ENCODE measurements around the gene MRC2.

The MRC2 gene

DNA sequence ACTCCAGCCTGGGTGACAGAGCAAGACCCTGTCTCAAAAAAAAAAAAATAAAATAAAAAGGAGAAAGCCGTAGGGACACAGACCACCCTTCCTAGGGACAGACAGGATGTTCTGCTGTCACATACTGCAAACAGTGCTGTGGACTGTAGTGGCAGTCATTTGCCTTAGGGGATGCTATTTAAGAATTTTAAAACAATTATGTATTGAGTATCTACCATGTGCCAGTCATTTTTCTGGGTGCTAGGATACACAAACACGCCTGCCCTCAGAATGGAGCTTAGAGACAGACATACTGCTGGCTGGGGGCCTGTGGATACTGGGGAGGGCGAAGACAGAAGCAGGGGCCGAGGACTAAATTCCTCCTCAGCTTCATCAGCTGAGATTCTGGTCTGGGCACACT, 45.5 kb downstream of the MRC2 start:
- no peak for DNase-seq (ENCODE audit: low spot score)
- TF ChIP-seq, protein P1, sequence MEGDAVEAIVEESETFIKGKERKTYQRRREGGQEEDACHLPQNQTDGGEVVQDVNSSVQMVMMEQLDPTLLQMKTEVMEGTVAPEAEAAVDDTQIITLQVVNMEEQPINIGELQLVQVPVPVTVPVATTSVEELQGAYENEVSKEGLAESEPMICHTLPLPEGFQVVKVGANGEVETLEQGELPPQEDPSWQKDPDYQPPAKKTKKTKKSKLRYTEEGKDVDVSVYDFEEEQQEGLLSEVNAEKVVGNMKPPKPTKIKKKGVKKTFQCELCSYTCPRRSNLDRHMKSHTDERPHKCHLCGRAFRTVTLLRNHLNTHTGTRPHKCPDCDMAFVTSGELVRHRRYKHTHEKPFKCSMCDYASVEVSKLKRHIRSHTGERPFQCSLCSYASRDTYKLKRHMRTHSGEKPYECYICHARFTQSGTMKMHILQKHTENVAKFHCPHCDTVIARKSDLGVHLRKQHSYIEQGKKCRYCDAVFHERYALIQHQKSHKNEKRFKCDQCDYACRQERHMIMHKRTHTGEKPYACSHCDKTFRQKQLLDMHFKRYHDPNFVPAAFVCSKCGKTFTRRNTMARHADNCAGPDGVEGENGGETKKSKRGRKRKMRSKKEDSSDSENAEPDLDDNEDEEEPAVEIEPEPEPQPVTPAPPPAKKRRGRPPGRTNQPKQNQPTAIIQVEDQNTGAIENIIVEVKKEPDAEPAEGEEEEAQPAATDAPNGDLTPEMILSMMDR (IDR thresholded peaks at IDR 0.05; ENCODE audit: extremely low read depth, missing control alignments), result no peak

DNA sequence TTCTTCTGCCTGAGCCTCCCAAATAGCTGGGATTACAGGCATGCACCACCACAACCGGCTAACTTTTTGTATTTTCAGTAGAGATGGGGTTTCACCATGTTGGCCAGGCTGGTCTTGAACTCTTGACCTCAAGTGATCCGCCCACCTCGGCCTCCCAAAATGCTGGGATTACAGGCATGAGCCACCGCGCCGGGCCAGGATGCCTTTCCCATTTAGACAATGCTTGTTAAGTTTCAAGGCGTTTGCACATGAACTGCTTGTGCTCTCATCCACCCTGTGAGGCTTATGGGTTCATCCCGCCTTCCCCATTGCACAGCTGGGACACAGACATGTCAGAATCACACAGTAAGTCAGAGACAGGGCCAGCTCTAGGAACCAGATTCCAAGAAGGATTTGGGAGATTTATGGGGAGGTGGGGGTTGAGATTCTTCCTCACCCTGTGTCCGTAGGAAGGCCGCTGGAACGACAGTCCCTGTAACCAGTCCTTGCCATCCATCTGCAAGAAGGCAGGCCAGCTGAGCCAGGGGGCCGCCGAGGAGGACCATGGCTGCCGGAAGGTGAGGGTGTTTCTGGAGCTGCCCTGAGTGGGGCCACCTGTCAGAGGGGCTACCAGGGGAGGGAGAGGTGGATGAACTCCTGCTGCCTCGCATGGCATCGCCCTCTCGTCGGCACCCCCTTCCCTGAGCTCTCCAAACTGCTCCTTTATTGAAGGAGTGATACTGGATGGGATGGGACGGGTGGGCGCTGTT, 46.3 kb downstream of the MRC2 start:
- TF ChIP-seq, protein P1 (IDR thresholded peaks at IDR 0.05; ENCODE audit: extremely low read depth, missing control alignments), result no peak
- DNase-seq (ENCODE audit: low spot score), result no peak

DNA sequence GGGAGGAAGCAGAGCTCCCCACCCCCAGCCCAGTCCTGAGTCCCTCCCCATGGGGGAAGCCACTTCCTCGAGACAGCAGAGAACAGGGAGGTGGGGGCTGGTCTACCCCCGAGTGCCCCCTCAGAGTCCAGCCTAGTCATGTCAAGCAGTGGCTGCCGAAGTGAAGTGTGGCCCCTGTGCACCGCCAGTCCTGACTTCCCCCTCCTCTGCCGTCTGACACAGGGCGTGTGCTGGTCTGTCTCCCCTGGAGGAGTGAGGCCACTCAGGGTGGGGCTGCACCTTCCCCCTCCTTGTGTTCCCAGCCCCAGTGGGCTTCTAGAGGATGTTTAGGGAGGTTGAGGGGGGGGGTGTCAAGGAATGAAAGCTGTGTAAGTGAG, 46.9 kb downstream of the MRC2 start:
- DNase-seq (ENCODE audit: low spot score), result no peak
- TF ChIP-seq, protein P1 (IDR thresholded peaks at IDR 0.05; ENCODE audit: extremely low read depth, missing control alignments), result no peak

GRCh38 chr17:62674841-62675240, 47.4 kb downstream of the MRC2 start:
- no peak for DNase-seq (ENCODE audit: low spot score)
- TF ChIP-seq, protein P1 (IDR thresholded peaks at IDR 0.05; ENCODE audit: extremely low read depth, missing control alignments), result no peak

DNA sequence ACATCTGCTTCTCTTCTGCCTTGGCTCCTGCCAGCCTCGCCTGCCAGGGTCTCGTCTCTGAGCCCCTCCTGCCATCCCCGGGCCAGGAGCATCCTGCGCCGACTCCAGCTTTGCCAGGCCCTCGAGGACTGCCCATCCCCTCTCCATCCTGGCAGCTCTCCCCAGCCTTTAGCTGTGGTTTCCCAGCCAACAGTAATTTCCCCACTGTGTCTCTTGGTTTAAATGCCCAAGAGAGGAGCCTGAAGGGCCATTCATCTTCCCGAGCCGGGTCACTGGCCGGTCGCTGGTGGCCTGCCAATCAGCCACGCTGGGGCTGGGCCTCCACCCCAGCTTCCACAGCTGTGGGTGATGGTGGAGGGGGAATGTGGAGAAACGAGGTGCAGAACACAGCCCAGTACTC, 47.8 kb downstream of the MRC2 start:
- TF ChIP-seq, protein P1 (IDR thresholded peaks at IDR 0.05; ENCODE audit: extremely low read depth, missing control alignments), result no peak

DNA sequence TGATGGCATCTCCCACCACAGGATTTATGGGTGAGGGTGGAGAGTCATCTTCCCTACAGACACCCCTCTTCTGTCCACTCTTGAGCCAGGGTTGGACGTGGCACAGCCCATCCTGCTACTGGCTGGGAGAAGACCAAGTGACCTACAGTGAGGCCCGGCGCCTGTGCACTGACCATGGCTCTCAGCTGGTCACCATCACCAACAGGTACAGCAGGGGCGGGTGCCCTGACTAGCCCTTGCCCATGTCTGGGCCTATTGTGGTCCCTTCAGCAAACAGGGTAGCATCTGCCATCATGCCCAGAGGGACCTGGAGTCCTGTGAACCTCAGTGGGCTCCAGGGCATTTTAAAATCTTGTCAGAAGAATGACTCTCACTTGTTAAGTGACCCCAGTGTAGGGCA, 48.2 kb downstream of the MRC2 start:
- TF ChIP-seq, protein P1 (IDR thresholded peaks at IDR 0.05; ENCODE audit: extremely low read depth, missing control alignments), result no peak
- no peak for DNase-seq (ENCODE audit: low spot score)

More for the DNA sequence above, 47.8 kb downstream of the MRC2 start:
- no peak for DNase-seq (ENCODE audit: low spot score)

GRCh38 chr17:62676231-62676943, 48.9 kb downstream of the MRC2 start:
- TF ChIP-seq, protein P1 (IDR thresholded peaks at IDR 0.05; ENCODE audit: extremely low read depth, missing control alignments), result no peak

More at GRCh38 chr17:62676231-62676943, 48.9 kb downstream of the MRC2 start:
- no peak for DNase-seq (ENCODE audit: low spot score)

Data from GM20000 (cell line).